Colonic mucosa (tissue), 4 donors: Measurements from ENCODE around the gene PAX4. TPM values are rescaled to one million over a fixed set of nuclear protein-coding genes. Genes with fewer than 3 reads are reported as not detected.

ENCODE experiments used
- DNase-seq: peaks from one replicate; pipeline ENCODE4 v3.0.0-alpha.2; 2020
- H3K27ac ChIP-seq: fragments of 200-600 bp; one replicate; pipeline ENCODE4 v1.8.0; 2021
- H3K27me3 ChIP-seq: fragments of 200-600 bp; one replicate; pipeline ENCODE4 v1.8.0; 2021
- H3K36me3 ChIP-seq: fragments of 200-600 bp; one replicate; pipeline ENCODE4 v1.8.0; 2021
- H3K4me1 ChIP-seq: fragments of 200-600 bp; one replicate; pipeline ENCODE4 v1.8.0; 2021; ENCODE audit warnings: mild to moderate bottlenecking
- H3K4me3 ChIP-seq: fragments of 200-600 bp; one replicate; pipeline ENCODE4 v1.8.0; 2021
- H3K9ac ChIP-seq, 2 donors: one replicate each; pipeline ENCODE4 v1.7.0; 2013; ENCODE audit warnings: control low read depth in 2 of 2, low read depth in 2 of 2, low read length in 2 of 2
- H3K9me3 ChIP-seq: fragments of 200-600 bp; one replicate; pipeline ENCODE4 v1.8.0; 2021
- CTCF ChIP-seq: fragments of 200-600 bp; IDR thresholded peaks from one replicate; pipeline ENCODE4 v1.8.0; 2022; ENCODE audit warnings: antibody characterized with exemption, mild to moderate bottlenecking
- intact Hi-C: fragments of 100-400 bp; cut with DNase I; formaldehyde crosslinking; loops from one replicate; pipeline ENCODE4 v1.14.1; 2022
- total RNA-seq, 2 donors: library from RNA; stranded (reverse); fragmentation: NEBNext Ultra II Directional in 1 of 2; extraction: Animal tissue kit (Norgen Biotek cat#: 25700) in 1 of 2; gene quantifications; one replicate each; pipeline ENCODE4 v1.2.1, GENCODE V29; 2021
- donor health status: healthy.
- donor health status: DM: no; HTN: no; CAD: no.
- donor health status: DM: no; HTN: no; CAD: no.

Gene PAX4
- total RNA-seq, 2 donors from 2014 or later: 0.67 to 0.88 TPM

GRCh38 chr7:127638197-127638596 lies 20.3 kb upstream of the PAX4 start:
- H3K27me3 ChIP-seq: no peaks in the 10 kb centered on the region
- no peak overlapping the region for H3K27ac ChIP-seq
- DNase-seq: no peak
- intact Hi-C loops: no loop called here
- no peaks in the 10 kb centered on the region for H3K4me1 ChIP-seq
- no peak for TF ChIP-seq CTCF
- no peak overlapping the region for H3K9ac ChIP-seq
- H3K4me3 ChIP-seq: no peak overlapping the region
- no peaks in the 10 kb centered on the region for H3K36me3 ChIP-seq
- H3K9me3 ChIP-seq: no peaks in the 10 kb centered on the region

GRCh38 chr7:127635659-127636285 lies 17.8 kb upstream of the PAX4 start:
- H3K4me1 ChIP-seq: no peaks in the 10 kb centered on the region
- no peak for TF ChIP-seq CTCF
- no peaks in the 10 kb centered on the region for H3K36me3 ChIP-seq
- intact Hi-C loops: no loop called here
- DNase-seq: no peak
- no peak overlapping the region for H3K4me3 ChIP-seq
- no peaks in the 10 kb centered on the region for H3K27me3 ChIP-seq
- H3K27ac ChIP-seq: no peak overlapping the region
- H3K9ac ChIP-seq: no peak overlapping the region
- no peaks in the 10 kb centered on the region for H3K9me3 ChIP-seq

- H3K27ac ChIP-seq: no peak overlapping the region
- intact Hi-C loops: no loop called here
- no peak for TF ChIP-seq CTCF
Measured at GRCh38 chr7:127632276-127632910, 14.5 kb upstream of the PAX4 start.

GRCh38 chr7:127629268-127629854 lies 11.4 kb upstream of the PAX4 start:
- H3K36me3 ChIP-seq: no peaks in the 10 kb centered on the region
- no peaks in the 10 kb centered on the region for H3K4me1 ChIP-seq
- no peaks in the 10 kb centered on the region for H3K9me3 ChIP-seq
- intact Hi-C loops: no loop called here
- no peak overlapping the region for H3K4me3 ChIP-seq
- no peaks in the 10 kb centered on the region for H3K27me3 ChIP-seq
- peak; percentile 28 for DNase-seq
- H3K27ac ChIP-seq: no peak overlapping the region
- no peak overlapping the region for H3K9ac ChIP-seq
- TF ChIP-seq CTCF: peak; percentile 36

More at GRCh38 chr7:127632276-127632910, 14.5 kb upstream of the PAX4 start:
- no peak for DNase-seq
- Histone ChIP-seq H3K9ac (no peak overlapping the region), H3K4me3 (no peak overlapping the region), H3K27me3 (no peaks in the 10 kb centered on the region), H3K4me1 (no peaks in the 10 kb centered on the region), H3K9me3 (no peaks in the 10 kb centered on the region), H3K36me3 (no peaks in the 10 kb centered on the region)

- intact Hi-C loops: no loop called here
- Histone ChIP-seq H3K4me3 (no peak overlapping the region), H3K27me3 (no peaks in the 10 kb centered on the region), H3K36me3 (no peaks in the 10 kb centered on the region), H3K4me1 (no peaks in the 10 kb centered on the region), H3K27ac (no peak overlapping the region), H3K9me3 (no peaks in the 10 kb centered on the region), H3K9ac (no peak overlapping the region)
- DNase-seq: no peak
- TF ChIP-seq CTCF: no peak
Measured at GRCh38 chr7:127628445-127628844, 10.5 kb upstream of the PAX4 start.
